HEK293 (cell line): ENCODE measurements around the gene GEN1.

ENCODE experiments used
- CTCF ChIA-PET: fragments of 350-600 bp; formaldehyde crosslinking; extraction: SDS; loops from one replicate; lab custom pipeline; 2021; ENCODE audit warnings: antibody characterized with exemption; lab: Yijun Ruan, JAX
- POLR2A ChIA-PET: fragments of 300-600 bp; formaldehyde crosslinking; extraction: SDS; loops from one replicate; lab custom pipeline; 2020; ENCODE audit warnings: antibody characterized with exemption, inconsistent platforms; lab: Yijun Ruan, JAX
- H3K27ac ChIP-seq: fragments of 200-500 bp; sonication (Bioruptor generic); 2 replicates; pipeline ENCODE4 v1.5.1; 2014; ENCODE audit warnings: low read depth, low read length, control low read depth, inconsistent platforms; ENCODE audit errors: extremely low read depth
- H3K36me3 ChIP-seq, 2 experiments: fragments of 200-500 bp in 1 of 2; sonication (Bioruptor generic) in 1 of 2; 1 replicate in 1 of 2; 2 replicates in 1 of 2; pipeline ENCODE4 v1.5.1; 2014 to 2017; ENCODE audit warnings: inconsistent platforms in 2 of 2, low read length in 2 of 2; ENCODE audit not compliant: control insufficient read depth in 2 of 2, insufficient read depth in 1 of 2
- H3K4me1 ChIP-seq: fragments of 200-500 bp; sonication (Bioruptor generic); 2 replicates; pipeline ENCODE4 v1.5.1; 2014; ENCODE audit warnings: mild to moderate bottlenecking, low read length, inconsistent platforms; ENCODE audit not compliant: control insufficient read depth, insufficient read depth
- H3K4me3 ChIP-seq: 2 replicates; pipeline ENCODE4 v1.5.1; 2011; ENCODE audit warnings: low read depth, mild to moderate bottlenecking, control low read depth, low read length, moderate library complexity
- H3K9me3 ChIP-seq: fragments of 200-500 bp; sonication (Bioruptor generic); 2 replicates; pipeline ENCODE4 v1.5.1; 2014; ENCODE audit warnings: low read depth, low read length, inconsistent platforms; ENCODE audit not compliant: control insufficient read depth, insufficient read depth
- KLF7 ChIP-seq: fragments of 450-650 bp; formaldehyde crosslinking; IDR thresholded peaks from 2 replicates; pipeline ENCODE4 v1.5.1; 2016; ENCODE audit warnings: missing biosample characterization, missing genetic modification characterization, borderline replicate concordance
- RBAK ChIP-seq: fragments of 450-650 bp; formaldehyde crosslinking; IDR thresholded peaks from 2 replicates; pipeline ENCODE4 v1.5.1; 2016; ENCODE audit warnings: missing biosample characterization, missing genetic modification characterization
- REPIN1 ChIP-seq: fragments of 450-650 bp; formaldehyde crosslinking; IDR thresholded peaks from 2 replicates; pipeline ENCODE4 v1.5.1; 2017; ENCODE audit warnings: missing biosample characterization, missing genetic modification characterization, low read depth
- ZEB2 ChIP-seq: fragments of 450-650 bp; formaldehyde crosslinking; IDR thresholded peaks from 2 replicates; pipeline ENCODE4 v1.5.1; 2016; ENCODE audit warnings: missing biosample characterization, missing genetic modification characterization
- ZNF184 ChIP-seq: fragments of 450-650 bp; IDR thresholded peaks from 2 replicates; pipeline ENCODE4 v1.5.1; 2018; ENCODE audit warnings: missing biosample characterization, mild to moderate bottlenecking, missing genetic modification characterization
- ZNF211 ChIP-seq: fragments of 450-650 bp; formaldehyde crosslinking; IDR thresholded peaks from 2 replicates; pipeline ENCODE4 v1.5.1; 2016; ENCODE audit warnings: low read depth, missing biosample characterization, missing genetic modification characterization
- ZNF274 ChIP-seq, 2 experiments: fragments of 200-500 bp in 1 of 2; fragments of 450-650 bp in 1 of 2; sonication (Bioruptor generic) in 1 of 2; formaldehyde crosslinking in 1 of 2; IDR thresholded peaks; 2 replicates each; pipeline versions ENCODE4 v1.5.1 to v1.6.1; 2014 to 2016; ENCODE audit warnings: borderline replicate concordance in 1 of 2, inconsistent platforms in 1 of 2, low read length in 1 of 2, missing biosample characterization in 1 of 2, missing genetic modification characterization in 1 of 2
- ZNF311 ChIP-seq: fragments of 450-650 bp; formaldehyde crosslinking; IDR thresholded peaks from 2 replicates; pipeline ENCODE4 v1.5.1; 2017; ENCODE audit warnings: missing biosample characterization, missing genetic modification characterization, borderline replicate concordance
- ZNF394 ChIP-seq: fragments of 450-650 bp; formaldehyde crosslinking; IDR thresholded peaks from 2 replicates; pipeline ENCODE4 v1.5.1; 2016; ENCODE audit warnings: missing biosample characterization, missing genetic modification characterization, mild to moderate bottlenecking, moderate library complexity, borderline replicate concordance
- ZNF596 ChIP-seq: fragments of 450-650 bp; IDR thresholded peaks from 2 replicates; pipeline ENCODE4 v1.5.0; 2018; ENCODE audit warnings: missing biosample characterization, mild to moderate bottlenecking, missing genetic modification characterization, moderate library complexity
- ZNF768 ChIP-seq: fragments of 450-650 bp; formaldehyde crosslinking; IDR thresholded peaks from 2 replicates; pipeline ENCODE4 v1.5.1; 2018; ENCODE audit warnings: missing biosample characterization, mild to moderate bottlenecking, missing genetic modification characterization
- ZNF843 ChIP-seq: fragments of 450-650 bp; formaldehyde crosslinking; IDR thresholded peaks from 2 replicates; pipeline ENCODE4 v1.5.1; 2016; ENCODE audit warnings: missing biosample characterization, missing genetic modification characterization
- TF ChIP-seq, protein P1 (sequence below): fragments of 450-650 bp; formaldehyde crosslinking; IDR thresholded peaks from 2 replicates; pipeline ENCODE4 v1.5.1; 2017; ENCODE audit warnings: missing biosample characterization, missing genetic modification characterization
- TF ChIP-seq, protein P2 (sequence below): fragments of 450-650 bp; formaldehyde crosslinking; IDR thresholded peaks from 2 replicates; pipeline ENCODE4 v1.5.1; 2016; ENCODE audit warnings: missing biosample characterization, missing genetic modification characterization

Gene GEN1

DNA sequence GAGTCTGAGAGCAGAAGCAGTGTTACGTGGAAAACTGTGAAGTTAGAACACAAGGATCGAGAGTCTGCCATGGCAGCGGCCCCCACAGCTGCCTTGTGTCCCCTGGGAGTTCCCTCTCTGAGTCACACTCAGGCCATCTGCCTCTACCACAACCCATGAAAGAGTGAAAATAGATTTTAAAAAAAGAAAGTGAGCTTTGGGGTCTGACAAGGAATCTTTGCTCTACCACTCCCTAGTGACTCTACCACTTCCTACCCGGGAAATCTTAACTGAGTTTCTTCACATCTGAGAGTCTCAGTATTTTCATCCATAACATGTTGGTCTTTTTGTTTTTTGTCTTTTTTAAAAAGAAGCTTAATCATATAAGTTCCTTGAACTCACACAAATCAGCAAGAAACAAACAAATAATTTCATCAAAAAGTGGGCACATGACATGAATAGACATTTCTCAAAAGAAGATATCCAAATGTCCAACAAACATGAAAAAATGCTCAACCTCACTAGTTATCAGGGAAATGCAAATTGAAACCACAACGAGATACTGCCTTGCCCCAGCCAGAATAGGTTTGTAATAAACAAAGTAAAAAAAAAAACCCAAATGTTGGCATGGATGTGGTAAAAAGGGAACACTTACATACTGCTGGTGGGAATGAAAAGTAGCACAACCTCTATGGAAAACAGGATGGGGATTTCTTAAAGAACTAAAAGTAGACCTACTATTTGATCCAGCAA, 60.0 kb downstream of the GEN1 start (continued):
- TF ChIP-seq, protein P1, sequence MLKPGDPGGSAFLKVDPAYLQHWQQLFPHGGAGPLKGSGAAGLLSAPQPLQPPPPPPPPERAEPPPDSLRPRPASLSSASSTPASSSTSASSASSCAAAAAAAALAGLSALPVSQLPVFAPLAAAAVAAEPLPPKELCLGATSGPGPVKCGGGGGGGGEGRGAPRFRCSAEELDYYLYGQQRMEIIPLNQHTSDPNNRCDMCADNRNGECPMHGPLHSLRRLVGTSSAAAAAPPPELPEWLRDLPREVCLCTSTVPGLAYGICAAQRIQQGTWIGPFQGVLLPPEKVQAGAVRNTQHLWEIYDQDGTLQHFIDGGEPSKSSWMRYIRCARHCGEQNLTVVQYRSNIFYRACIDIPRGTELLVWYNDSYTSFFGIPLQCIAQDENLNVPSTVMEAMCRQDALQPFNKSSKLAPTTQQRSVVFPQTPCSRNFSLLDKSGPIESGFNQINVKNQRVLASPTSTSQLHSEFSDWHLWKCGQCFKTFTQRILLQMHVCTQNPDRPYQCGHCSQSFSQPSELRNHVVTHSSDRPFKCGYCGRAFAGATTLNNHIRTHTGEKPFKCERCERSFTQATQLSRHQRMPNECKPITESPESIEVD (tag by site-specific recombination): no peak
- no peak for TF ChIP-seq ZNF211 (tag by site-specific recombination)
- TF ChIP-seq, protein P2, sequence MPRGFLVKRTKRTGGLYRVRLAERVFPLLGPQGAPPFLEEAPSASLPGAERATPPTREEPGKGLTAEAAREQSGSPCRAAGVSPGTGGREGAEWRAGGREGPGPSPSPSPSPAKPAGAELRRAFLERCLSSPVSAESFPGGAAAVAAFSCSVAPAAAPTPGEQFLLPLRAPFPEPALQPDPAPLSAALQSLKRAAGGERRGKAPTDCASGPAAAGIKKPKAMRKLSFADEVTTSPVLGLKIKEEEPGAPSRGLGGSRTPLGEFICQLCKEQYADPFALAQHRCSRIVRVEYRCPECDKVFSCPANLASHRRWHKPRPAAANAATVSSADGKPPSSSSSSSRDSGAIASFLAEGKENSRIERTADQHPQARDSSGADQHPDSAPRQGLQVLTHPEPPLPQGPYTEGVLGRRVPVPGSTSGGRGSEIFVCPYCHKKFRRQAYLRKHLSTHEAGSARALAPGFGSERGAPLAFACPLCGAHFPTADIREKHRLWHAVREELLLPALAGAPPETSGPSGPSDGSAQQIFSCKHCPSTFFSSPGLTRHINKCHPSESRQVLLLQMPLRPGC (tag by site-specific recombination): no peak
- TF ChIP-seq, all 188 proteins: peak for 0

DNA sequence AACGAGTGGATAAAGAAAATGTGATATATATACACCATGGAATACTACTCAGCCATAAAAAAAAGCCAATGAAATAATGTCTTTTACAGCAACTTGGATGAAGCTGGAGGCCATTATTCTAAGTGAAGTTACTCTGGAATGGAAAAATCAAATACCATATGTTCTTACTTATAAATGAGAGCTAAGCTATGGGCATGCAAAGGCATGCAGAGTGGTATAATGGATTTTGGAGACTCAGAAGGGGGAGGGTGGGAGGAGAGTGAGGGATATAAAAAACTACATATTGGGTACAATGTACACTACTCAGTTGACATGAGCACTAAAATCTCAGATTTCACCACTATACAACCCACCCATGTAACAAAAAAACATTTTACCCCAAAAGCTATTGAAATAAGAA, 60.7 kb downstream of the GEN1 start:
- ChIA-PET POLR2A (no interaction called here), CTCF (interaction anchor here (1.4 kb wide), 1 partner anchor 563 kb away, joined by 3 read pairs; no protein-coding TSS in a partner anchor)
- Histone ChIP-seq H3K4me3 (no peak overlapping the region), H3K4me1 (no peaks in the 10 kb centered on the region)
- TF ChIP-seq KLF7 (tag by site-specific recombination): no peak
- TF ChIP-seq ZNF596 (tag by site-specific recombination): no peak
- TF ChIP-seq REPIN1 (tag by site-specific recombination): no peak
- TF ChIP-seq ZNF394 (tag by site-specific recombination): no peak
- no peak for TF ChIP-seq ZNF843 (tag by site-specific recombination)
- TF ChIP-seq ZNF274 (IDR thresholded peaks at IDR 0.05; ENCODE audit: low read length): no peak
- TF ChIP-seq ZNF274 (tag by site-specific recombination; IDR thresholded peaks at IDR 0.05; ENCODE audit: borderline replicate concordance): no peak
- no peak for TF ChIP-seq ZEB2
- TF ChIP-seq, all 188 proteins: peak for 0
- Histone ChIP-seq H3K36me3 (no peaks in the 10 kb centered on the region), H3K9me3 (no peaks in the 10 kb centered on the region), H3K27ac (no peak overlapping the region)

DNA sequence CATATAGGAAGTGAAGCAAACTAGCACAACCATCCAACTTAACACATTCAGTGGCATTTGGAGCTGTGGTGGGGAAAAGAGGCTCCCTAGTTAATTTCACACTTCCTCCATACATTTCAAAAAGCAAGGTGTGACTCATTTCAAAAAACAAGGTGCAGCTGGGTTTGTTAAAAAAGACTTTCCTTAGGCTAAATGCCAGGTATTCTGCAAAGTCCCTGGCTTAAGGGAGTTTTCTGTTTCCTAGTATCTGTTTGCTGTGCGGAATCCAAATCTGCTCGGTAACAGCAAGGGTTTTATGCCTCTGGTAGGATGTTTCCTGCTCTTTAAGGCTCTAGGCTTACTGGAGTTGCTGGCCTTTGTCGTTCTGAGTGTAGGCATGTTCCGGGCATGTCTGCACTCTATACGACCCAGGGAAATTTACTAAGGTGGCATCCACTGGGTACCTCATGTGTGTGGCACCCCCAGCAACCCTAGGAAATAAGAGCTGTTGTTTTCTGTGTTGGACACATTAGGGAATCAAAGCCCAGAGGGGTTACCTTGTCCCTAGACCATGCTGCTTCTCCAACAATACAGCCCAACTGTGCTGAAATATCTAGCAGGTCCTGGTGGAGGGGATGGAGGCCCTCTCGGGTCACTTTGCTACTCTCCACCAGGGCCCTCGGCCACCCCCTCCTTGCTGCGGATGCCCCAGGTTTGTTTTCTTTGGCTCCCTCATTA, 61.7 kb downstream of the GEN1 start:
- Histone ChIP-seq H3K4me1 (no peaks in the 10 kb centered on the region), H3K36me3 (no peaks in the 10 kb centered on the region), H3K9me3 (no peaks in the 10 kb centered on the region), H3K27ac (peak overlapping the region; percentile 8; the same call in 1 of the 2 replicates), H3K4me3 (no peak overlapping the region)
- POLR2A ChIA-PET: no interaction called here
- CTCF ChIA-PET: interaction anchor here (1.0 to 1.4 kb wide), 2 partner anchors 15 to 562 kb away, joined by 3 read pairs; no protein-coding TSS in a partner anchor
- TF ChIP-seq ZNF768 (no peak), RBAK (tag by site-specific recombination) (no peak), ZNF311 (no peak), ZNF184 (no peak)
